GM12891 (cell line): ENCODE measurements around the gene PPP1R11.

Source experiments
- POLR2A ChIP-seq: IDR thresholded peaks from 2 replicates; pipeline ENCODE4 v1.6.1; 2011; ENCODE audit warnings: low read depth, low read length, control low read depth
- POU2F2 ChIP-seq: IDR thresholded peaks from 2 replicates; pipeline ENCODE4 v1.6.1; 2011; ENCODE audit warnings: low read depth, mild to moderate bottlenecking, control low read depth, low read length, moderate library complexity
- TAF1 ChIP-seq: IDR thresholded peaks from 2 replicates; pipeline ENCODE4 v1.6.1; 2011; ENCODE audit warnings: low read depth, low read length, control low read depth

- TF ChIP-seq POU2F2 (no peak), POLR2A (no peak), TAF1 (no peak)
These were observed 19.8 kb upstream of the PPP1R11 start for GRCh38 chr6:30047220-30047619.
